DND-41 (cell line): ENCODE results near the gene TRIM15.

Experiments used
- EZH2 ChIP-seq: IDR thresholded peaks from 3 replicates; pipeline ENCODE4 v1.6.1; 2012; ENCODE audit warnings: borderline replicate concordance, low read depth, mild to moderate bottlenecking, moderate library complexity, low read length, inconsistent platforms; ENCODE audit not compliant: severe bottlenecking
- TF ChIP-seq, protein P1 (sequence below): IDR thresholded peaks from 2 replicates; pipeline ENCODE4 v1.5.1; 2012; ENCODE audit warnings: borderline replicate concordance, low read length, moderate library complexity, mild to moderate bottlenecking; ENCODE audit not compliant: poor library complexity, severe bottlenecking; ENCODE audit errors: extremely low read depth

DNA sequence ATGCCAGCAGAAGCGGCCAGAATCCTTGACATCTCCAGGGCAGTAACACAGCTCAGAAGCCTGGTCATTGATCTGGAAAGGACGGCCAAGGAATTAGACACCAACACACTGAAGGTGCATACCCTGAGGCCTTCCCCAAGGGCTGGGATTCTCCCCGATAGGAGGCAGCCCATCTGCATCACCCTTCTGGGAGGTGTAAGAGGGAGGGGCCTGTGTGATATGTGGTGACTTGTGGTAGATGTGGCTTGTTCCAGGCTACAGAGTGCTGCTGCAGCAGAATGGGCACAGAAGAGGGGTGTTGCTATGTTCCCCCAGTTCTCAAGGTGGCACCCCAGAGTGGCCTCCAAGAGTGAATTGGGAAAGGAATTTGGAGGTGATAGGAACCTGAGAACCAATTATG lies 16.2 kb upstream of the TRIM15 start:
- TF ChIP-seq, protein P1, sequence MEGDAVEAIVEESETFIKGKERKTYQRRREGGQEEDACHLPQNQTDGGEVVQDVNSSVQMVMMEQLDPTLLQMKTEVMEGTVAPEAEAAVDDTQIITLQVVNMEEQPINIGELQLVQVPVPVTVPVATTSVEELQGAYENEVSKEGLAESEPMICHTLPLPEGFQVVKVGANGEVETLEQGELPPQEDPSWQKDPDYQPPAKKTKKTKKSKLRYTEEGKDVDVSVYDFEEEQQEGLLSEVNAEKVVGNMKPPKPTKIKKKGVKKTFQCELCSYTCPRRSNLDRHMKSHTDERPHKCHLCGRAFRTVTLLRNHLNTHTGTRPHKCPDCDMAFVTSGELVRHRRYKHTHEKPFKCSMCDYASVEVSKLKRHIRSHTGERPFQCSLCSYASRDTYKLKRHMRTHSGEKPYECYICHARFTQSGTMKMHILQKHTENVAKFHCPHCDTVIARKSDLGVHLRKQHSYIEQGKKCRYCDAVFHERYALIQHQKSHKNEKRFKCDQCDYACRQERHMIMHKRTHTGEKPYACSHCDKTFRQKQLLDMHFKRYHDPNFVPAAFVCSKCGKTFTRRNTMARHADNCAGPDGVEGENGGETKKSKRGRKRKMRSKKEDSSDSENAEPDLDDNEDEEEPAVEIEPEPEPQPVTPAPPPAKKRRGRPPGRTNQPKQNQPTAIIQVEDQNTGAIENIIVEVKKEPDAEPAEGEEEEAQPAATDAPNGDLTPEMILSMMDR, result no peak
- TF ChIP-seq EZH2, result no peak
